KMS-11 (cell line): Measurements from ENCODE around the gene ECI1.

Experiments
- H2AFZ ChIP-seq: fragments of 200-600 bp; sonication (generic); 2 replicates; pipeline ENCODE4 v1.6.1; 2016; ENCODE audit warnings: antibody characterized with exemption, mixed run types, low read depth
- H3K27ac ChIP-seq: fragments of 200-600 bp; sonication (generic); 2 replicates; pipeline ENCODE4 v1.6.1; 2016; ENCODE audit warnings: mild to moderate bottlenecking, mixed run types
- H3K27me3 ChIP-seq: fragments of 200-600 bp; sonication (generic); 2 replicates; pipeline ENCODE4 v1.6.1; 2017; ENCODE audit warnings: mild to moderate bottlenecking, low read depth, mixed run types, moderate library complexity; ENCODE audit not compliant: insufficient read depth
- H3K36me3 ChIP-seq: fragments of 200-600 bp; sonication (generic); 2 replicates; pipeline ENCODE4 v1.6.1; 2017; ENCODE audit warnings: mild to moderate bottlenecking, mixed run types; ENCODE audit not compliant: insufficient read depth
- H3K4me1 ChIP-seq: fragments of 200-600 bp; sonication (generic); 2 replicates; pipeline ENCODE4 v1.6.1; 2016; ENCODE audit warnings: mild to moderate bottlenecking, low read depth, mixed run types; ENCODE audit not compliant: poor library complexity, severe bottlenecking
- H3K4me2 ChIP-seq: fragments of 200-600 bp; sonication (generic); 2 replicates; pipeline ENCODE4 v1.7.0; 2016; ENCODE audit warnings: mild to moderate bottlenecking, mixed run types
- H3K4me3 ChIP-seq: fragments of 200-600 bp; sonication (generic); IDR thresholded peaks from 2 replicates; pipeline ENCODE4 v1.6.1; 2017; ENCODE audit warnings: low read depth, low read length, mixed read lengths; ENCODE audit not compliant: insufficient read depth
- H3K79me2 ChIP-seq: fragments of 200-600 bp; sonication (generic); 2 replicates; pipeline ENCODE4 v1.6.1; 2016; ENCODE audit warnings: low read depth, mixed run types; ENCODE audit not compliant: insufficient read depth
- H3K9ac ChIP-seq: fragments of 200-600 bp; sonication (generic); 2 replicates; pipeline ENCODE4 v1.6.1; 2016; ENCODE audit warnings: mild to moderate bottlenecking, mixed run types
- H4K20me1 ChIP-seq: fragments of 200-600 bp; sonication (generic); 2 replicates; pipeline ENCODE4 v1.6.1; 2016; ENCODE audit warnings: mild to moderate bottlenecking, mixed run types; ENCODE audit not compliant: insufficient read depth
- CTCF ChIP-seq: fragments of 200-600 bp; sonication (generic); conservative IDR thresholded peaks from 2 replicates; pipeline ENCODE4 v1.6.1; 2017; ENCODE audit warnings: low read depth, mild to moderate bottlenecking, antibody characterized with exemption, low read length, moderate library complexity, mixed read lengths

ECI1 gene

GRCh38 chr16:2282262-2282661 is 30.9 kb upstream of the ECI1 start:
- Histone ChIP-seq H4K20me1 (no peaks in the 10 kb centered on the region), H3K27ac (no peak overlapping the region), H3K79me2 (no peaks in the 10 kb centered on the region), H3K36me3 (no peaks in the 10 kb centered on the region), H2AFZ (no peak overlapping the region), H3K4me2 (no peak overlapping the region), H3K9ac (no peak overlapping the region), H3K27me3 (no peaks in the 10 kb centered on the region), H3K4me3 (no peak overlapping the region), H3K4me1 (no peaks in the 10 kb centered on the region)
- TF ChIP-seq CTCF, result no peak

- no peak overlapping the region for H2AFZ ChIP-seq
- H3K4me3 ChIP-seq, result no peak overlapping the region
- H3K27me3 ChIP-seq, result no peaks in the 10 kb centered on the region
- H4K20me1 ChIP-seq, result no peaks in the 10 kb centered on the region
- no peaks in the 10 kb centered on the region for H3K4me1 ChIP-seq
- TF ChIP-seq CTCF, result no peak
- no peaks in the 10 kb centered on the region for H3K36me3 ChIP-seq
- no peak overlapping the region for H3K4me2 ChIP-seq
- no peaks in the 10 kb centered on the region for H3K79me2 ChIP-seq
- H3K9ac ChIP-seq, result no peak overlapping the region
- no peak overlapping the region for H3K27ac ChIP-seq
These were observed 29.7 kb upstream of the ECI1 start for GRCh38 chr16:2280981-2281542.

GRCh38 chr16:2280461-2280860 is 29.1 kb upstream of the ECI1 start:
- Histone ChIP-seq H2AFZ (no peak overlapping the region), H3K9ac (no peak overlapping the region), H3K4me2 (no peak overlapping the region), H3K27me3 (no peaks in the 10 kb centered on the region), H3K36me3 (no peaks in the 10 kb centered on the region), H3K4me1 (no peaks in the 10 kb centered on the region), H4K20me1 (no peaks in the 10 kb centered on the region), H3K27ac (no peak overlapping the region), H3K79me2 (no peaks in the 10 kb centered on the region), H3K4me3 (no peak overlapping the region)
- TF ChIP-seq CTCF, result no peak

- no peaks in the 10 kb centered on the region for H3K36me3 ChIP-seq
These were observed 27.8 kb upstream of the ECI1 start for GRCh38 chr16:2278956-2279800.

More at GRCh38 chr16:2278956-2279800, 27.8 kb upstream of the ECI1 start:
- no peak overlapping the region for H3K9ac ChIP-seq
- no peak overlapping the region for H2AFZ ChIP-seq
- no peaks in the 10 kb centered on the region for H3K79me2 ChIP-seq
- H3K4me1 ChIP-seq, result no peaks in the 10 kb centered on the region
- no peak overlapping the region for H3K27ac ChIP-seq
- H3K4me2 ChIP-seq, result no peak overlapping the region
- H4K20me1 ChIP-seq, result no peaks in the 10 kb centered on the region
- no peak overlapping the region for H3K4me3 ChIP-seq
- no peaks in the 10 kb centered on the region for H3K27me3 ChIP-seq
- no peak for TF ChIP-seq CTCF
